GM12801 (cell line): ENCODE results near the gene CRBN.

Experiments used
- CTCF ChIP-seq: IDR thresholded peaks from one replicate; pipeline ENCODE4 v1.5.1; 2011; ENCODE audit warnings: control low read depth; ENCODE audit not compliant: insufficient read length; ENCODE audit errors: extremely low read depth

Gene CRBN

GRCh38 chr3:3201611-3202010 lies 22.1 kb upstream of the CRBN start:
- no peak for TF ChIP-seq CTCF

GRCh38 chr3:3200632-3201212 lies 21.2 kb upstream of the CRBN start:
- no peak for TF ChIP-seq CTCF

GRCh38 chr3:3199306-3199705 lies 19.8 kb upstream of the CRBN start:
- TF ChIP-seq CTCF: no peak

GRCh38 chr3:3196148-3196861 lies 16.8 kb upstream of the CRBN start:
- no peak for TF ChIP-seq CTCF

GRCh38 chr3:3194861-3195260 lies 15.4 kb upstream of the CRBN start:
- TF ChIP-seq CTCF: no peak

- TF ChIP-seq CTCF: no peak
Observed at GRCh38 chr3:3192286-3192675, 12.8 kb upstream of the CRBN start.

GRCh38 chr3:3191675-3192285 lies 12.3 kb upstream of the CRBN start:
- TF ChIP-seq CTCF: no peak
